ENCODE results near the gene TMC7.

DNA sequence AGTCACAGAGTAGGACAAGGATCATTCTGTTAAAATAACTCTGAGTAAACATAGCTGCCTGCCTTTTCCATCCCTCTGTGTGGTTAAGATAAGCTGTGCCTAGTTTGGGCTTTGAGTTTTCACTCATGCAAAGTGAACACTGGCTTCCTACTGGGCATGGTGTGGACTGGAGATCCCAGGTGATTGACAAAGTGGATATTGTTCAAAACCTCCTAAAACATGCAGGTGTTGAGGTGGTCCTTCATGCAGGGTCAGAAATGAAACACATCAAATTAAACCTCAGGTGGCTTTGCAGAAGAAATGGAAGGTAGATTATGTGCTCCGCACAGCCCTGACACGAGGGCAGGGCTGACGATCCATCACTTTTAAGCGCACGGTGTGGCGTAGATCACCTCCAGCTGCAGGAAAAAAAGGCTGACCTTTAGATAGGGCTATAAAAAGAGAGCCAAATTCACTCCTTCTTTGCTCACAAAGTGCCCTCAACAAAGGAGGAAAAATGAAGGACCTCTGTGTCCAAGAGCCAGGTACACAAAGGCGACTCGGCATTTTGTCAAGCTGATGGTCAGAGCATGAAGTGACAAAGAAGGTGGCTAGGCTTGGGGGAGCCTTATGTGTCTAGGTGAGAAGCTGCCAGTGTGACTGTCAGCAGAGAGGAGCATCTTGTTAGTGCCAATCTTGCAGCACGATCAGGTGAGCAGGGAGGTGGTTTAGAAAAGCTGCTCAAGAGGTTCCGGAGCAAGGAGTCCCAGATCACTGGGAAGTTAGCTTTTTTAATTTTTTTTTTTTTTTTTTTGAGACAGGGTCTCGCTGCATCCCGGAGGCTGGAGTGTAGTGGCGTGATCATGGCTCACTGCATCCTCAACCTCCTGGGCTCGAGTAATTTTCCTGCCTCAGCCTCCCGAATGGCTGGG, 110.2 kb downstream of the TMC7 start:
- TF ChIP-seq CTCF (IDR thresholded peaks at IDR 0.05 in 4 of 5, conservative IDR thresholded peaks at IDR 0.05 in 1 of 5) = no peak
- no peak for TF ChIP-seq POLR2A (IDR thresholded peaks at IDR 0.05)
